Measurements from ENCODE around the gene LRRC75A.

LRRC75A gene

GRCh38 chr17:16493531-16494046 lies 1.6 kb upstream of the LRRC75A start:
- DNase-seq: no peak

GRCh38 chr17:16492613-16493530 lies 879 bp upstream of the LRRC75A start:
- DNase-seq: no peak

GRCh38 chr17:16491131-16491702 lies 776 bp downstream of the LRRC75A start:
- DNase-seq: no peak

DNA sequence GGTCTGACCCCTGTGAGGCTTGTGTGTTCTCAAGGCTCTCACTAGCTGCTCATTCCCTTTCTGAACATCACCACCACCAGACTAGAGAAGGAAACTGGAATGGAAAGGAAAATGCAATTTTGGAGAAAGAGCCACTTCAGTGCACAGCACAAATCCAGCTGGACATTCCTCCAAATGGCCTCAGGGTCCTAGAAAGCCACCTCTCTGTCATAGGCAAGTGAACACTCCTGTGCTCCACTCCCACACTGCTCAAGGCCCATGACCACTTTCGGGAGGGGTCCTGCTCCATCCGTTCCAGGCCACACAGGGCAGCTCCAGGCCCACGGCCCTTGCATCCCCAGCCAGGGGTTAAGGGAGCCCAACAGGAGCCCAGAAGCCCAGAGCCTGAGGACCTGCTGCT lies 2.6 kb downstream of the LRRC75A start:
- no peak for DNase-seq

GRCh38 chr17:16488968-16489337 lies 3.0 kb downstream of the LRRC75A start:
- no peak for DNase-seq

GRCh38 chr17:16488186-16488967 lies 3.6 kb downstream of the LRRC75A start:
- DNase-seq: no peak

- DNase-seq: peak; percentile 64
Observed at GRCh38 chr17:16486373-16487250, 5.4 kb downstream of the LRRC75A start.

DNA sequence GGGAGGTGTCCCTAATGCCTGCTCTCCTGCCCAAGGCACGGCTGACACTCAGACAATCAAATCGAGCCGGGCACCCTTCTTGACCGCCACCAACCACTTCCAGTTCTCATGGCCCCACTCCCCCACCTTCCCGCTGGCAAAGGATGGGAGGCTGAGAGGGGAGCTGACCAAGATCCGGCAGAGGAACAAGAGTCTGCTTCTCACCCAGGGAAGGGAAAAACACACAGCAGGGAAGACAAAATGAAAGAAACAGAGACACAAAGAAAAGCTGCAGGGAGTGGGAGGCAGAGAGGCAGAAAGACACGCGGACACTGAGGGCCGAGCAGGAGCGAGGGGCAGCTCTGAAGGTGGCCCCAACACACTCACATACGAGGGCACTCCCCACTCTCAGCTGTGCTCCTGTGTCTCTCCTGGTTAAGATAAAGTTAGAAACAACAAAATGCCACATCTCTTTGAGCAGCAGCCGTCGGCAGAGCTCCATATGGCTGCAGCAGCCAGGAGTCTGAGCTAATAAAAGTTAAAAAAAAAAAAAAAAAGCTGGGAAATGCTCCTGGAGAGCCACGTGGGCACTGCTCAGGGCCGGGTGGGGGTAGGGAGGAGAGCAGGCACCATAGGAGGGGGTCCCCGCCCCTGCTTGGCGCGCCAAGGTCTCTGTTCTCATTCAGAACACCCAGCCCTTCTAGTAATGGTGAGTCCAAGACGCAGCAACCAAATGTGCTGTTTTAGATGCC lies 7.4 kb downstream of the LRRC75A start:
- DNase-seq: no peak

GRCh38 chr17:16483021-16483645 lies 8.9 kb downstream of the LRRC75A start:
- no peak for DNase-seq

- no peak for DNase-seq
Observed at GRCh38 chr17:16482253-16482652, 9.7 kb downstream of the LRRC75A start.

DNA sequence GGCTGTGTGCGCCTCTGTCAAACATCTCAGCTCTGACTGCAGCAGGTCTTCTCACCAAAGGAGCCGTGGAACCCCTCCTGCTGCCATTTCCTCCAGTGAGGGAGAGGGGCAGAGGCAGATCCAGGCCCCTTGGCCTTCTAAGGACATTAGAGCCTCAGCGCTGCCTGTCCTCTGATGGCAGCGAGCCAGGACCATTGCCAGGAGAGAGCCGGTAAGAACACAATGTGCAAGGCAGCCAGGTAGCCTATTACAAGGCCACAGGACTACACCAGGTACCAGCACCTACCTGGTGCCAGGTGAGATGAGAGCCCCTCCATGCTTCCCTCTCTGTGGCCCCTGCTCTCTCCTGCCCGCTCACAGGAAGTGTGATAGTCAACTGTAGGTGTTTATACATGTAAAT lies 11.0 kb downstream of the LRRC75A start:
- no peak for DNase-seq

DNA sequence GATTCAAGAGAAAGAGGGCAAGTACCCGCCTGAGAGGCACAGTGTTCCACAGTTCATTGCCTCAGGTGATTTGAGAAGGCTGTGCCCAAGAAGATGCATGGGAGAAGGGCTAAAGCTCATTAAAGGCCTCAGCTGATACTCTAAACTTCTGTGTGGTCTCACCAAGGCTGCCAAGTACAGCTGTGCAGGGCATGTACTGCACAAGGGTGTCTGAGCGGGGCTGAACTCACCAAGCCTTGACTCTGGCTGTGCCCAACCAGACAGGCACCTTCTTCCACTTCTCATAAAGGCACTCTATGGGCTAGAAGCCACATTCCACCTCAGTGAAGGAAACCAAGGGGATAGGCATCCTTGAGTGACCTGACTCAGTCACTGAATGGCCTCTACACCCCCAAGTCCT lies 12.7 kb downstream of the LRRC75A start:
- no peak for DNase-seq

DNA sequence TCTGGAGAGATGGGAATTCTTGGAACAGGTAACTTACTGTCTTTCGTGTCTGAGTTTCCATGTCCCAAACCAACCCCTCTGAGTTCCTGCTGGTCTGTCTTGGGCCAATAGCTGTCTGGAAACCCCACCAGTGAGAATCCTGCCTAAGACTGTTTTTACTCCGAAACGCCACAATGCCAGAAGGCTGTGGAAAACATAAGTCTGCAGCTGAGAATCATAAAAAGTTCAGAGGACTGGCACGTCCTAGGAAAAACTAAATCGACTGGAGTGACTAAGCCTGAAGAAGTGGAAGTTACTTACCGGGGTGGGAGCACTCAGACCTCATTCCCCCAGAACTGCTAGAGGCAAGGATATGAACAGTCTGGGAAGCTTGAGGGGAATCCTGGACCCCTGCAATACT lies 13.3 kb downstream of the LRRC75A start:
- no peak for DNase-seq

DNA sequence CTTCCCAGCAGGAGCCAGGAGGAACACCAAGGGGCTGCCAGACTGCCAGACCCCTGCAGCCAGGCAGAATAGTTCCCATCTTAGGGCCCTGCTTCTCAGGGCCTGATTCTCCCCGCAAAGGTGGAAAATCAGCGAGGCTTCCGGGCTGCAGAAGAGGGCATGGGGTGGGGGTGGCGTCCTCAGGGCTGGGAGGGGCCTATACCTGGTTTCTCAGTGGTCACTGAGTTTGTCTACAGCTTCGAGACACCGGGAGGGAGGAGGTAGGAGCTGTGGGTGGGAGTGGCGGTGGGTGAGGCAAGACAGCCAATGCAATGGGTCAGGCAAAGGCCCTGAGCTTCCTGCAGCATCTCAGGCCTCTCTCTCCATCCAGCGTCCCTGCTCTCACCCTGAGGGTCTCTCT lies 14.3 kb downstream of the LRRC75A start:
- no peak for DNase-seq

GRCh38 chr17:16477255-16477654 lies 14.7 kb downstream of the LRRC75A start:
- DNase-seq: peak; percentile 88

DNA sequence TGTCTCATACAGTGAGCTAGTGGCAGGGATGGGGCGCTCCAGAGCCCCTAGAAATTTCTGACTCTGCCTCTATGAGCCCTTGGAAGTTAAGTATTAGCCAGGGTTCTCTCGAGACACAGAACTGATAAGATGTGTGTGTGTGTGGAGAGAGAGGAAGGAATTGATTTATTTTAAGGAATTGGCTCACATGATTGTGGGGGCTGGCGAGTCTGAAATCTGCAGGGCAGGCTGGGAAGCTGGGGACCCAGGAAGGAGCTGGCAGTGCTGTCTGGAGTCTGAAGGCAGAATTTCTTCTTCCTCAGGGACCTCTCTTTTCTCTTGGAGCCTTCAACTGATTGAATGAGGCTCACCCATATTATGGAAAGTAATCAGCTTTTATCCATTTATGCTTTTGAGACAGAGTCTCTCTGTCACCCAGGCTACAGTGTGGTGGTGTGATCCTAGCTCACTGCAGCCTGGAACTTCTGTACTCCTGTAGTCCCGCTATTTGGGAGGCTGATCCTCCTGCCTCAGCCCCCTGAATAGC lies 16.8 kb downstream of the LRRC75A start:
- no peak for DNase-seq

DNA sequence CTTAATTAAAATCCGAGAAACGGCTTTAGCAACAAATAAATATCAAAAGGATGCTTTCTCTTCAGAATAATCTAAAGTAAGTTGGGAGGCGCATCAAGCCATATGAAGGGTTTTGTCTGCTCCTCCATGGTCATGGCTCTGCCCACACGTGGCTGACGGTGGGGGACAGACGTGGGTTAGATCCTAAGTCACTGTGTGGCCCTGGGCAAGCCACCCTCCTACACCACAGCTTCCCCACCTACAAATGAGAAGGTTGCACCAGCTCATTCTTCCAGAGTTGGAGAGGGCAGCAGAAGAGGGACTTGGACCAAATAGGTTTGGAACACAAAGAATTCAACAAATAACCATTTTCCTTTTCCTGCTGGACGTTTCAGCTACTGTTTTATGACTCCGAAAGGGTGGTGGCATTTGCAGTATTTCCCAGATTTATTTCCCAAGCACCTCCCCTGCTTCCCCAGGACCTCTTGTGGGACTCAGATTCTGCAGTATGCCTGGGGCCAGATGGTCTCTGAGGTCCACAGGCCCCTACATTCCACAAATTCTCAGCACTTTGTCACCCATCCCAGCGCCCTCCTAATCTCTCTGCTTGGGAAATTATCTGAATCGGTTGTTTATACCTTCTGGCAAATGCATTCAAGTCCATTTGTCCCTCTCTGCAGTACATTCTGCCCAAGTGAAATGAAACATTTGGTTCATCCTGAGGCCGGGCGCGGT lies 17.8 kb downstream of the LRRC75A start:
- DNase-seq: peak; percentile 31

DNA sequence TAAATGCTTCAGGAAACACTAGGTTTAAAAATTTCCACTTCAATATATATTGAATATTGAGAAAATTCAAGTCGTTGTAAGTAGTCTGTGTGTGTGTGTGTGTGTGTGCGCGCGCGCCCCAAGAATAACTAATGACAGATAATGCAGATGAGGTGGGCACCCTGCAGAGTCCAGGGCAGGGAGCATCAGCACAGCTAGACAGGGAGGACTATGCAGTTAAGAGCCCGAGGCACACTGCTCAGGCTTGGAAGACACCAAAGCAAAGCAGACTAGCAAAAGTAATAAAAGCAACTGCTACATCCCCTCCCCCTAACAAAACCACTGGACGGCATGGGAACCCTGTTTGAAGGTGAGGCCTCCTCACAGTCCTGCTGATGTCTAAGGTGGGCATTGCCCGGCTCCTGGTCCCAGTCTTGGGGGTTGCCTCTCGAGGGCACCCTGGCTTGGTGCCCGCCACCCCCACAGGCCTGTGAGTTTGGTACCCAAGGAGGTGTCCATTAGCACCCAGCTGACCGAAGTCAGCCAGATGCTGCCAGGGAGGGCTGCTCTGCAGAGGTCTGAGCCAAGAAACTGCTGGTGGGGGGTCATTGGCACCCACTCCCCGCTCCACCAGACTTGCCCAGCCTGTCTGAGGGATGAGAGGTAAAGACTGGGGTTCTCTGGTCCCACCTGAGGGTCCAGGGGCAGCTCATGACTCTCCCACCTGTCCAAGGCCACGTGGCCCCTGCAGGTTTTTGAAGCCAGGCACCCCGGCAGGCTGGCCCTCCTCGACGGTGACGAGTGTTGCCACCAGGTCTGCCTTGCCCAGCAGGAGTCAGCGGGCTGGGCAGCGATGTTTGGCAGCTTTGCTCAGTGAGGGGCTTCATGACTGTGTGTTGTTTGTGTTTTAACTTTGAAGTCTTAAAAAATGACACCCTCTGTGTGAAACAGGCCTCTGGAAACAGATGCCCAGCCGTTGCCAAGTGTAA lies 18.7 kb downstream of the LRRC75A start:
- DNase-seq: no peak

GRCh38 chr17:16472539-16472938 lies 19.5 kb downstream of the LRRC75A start:
- DNase-seq: no peak
